Endometrial microvascular endothelial cells (primary cell): Measurements from ENCODE around the gene STIM1. TPM values are rescaled to one million over a fixed set of nuclear protein-coding genes. Genes with fewer than 3 reads are reported as not detected.
"Not testable (repeated sequence)": the region's sequence is repeated elsewhere in the genome, so short reads cannot be mapped to it uniquely, and the experiment has no call there.

ENCODE experiments used
- in situ Hi-C: cut with HindIII; loops from 2 replicates; pipeline ENCODE4 v1.10.0; 2017; ENCODE audit warnings: low sequenced_read_pairs, low pct_unique_long_range_greater_than_20kb; ENCODE audit errors: inconsistent ontology term
- total RNA-seq: library from RNA; depleted of rRNA; stranded (reverse); fragments of >200 nt; gene quantifications from one replicate; pipeline ENCODE4 v1.2.3, GENCODE V29; 2015; ENCODE audit errors: inconsistent ontology term

The STIM1 gene
- total RNA-seq, 1 donor from 2014 or later = 13.9 TPM

GRCh38 chr11:3873712-3874349 is 18.4 kb downstream of the STIM1 start:
- in situ Hi-C loops = loop anchor here (25.0 kb wide), 1 partner anchor 188 kb away; no protein-coding TSS in a partner anchor

GRCh38 chr11:3876613-3877012 is 21.1 kb downstream of the STIM1 start:
- in situ Hi-C loops = no loop called here

GRCh38 chr11:3877364-3878257 is 22.1 kb downstream of the STIM1 start:
- in situ Hi-C loops = no loop called here

DNA sequence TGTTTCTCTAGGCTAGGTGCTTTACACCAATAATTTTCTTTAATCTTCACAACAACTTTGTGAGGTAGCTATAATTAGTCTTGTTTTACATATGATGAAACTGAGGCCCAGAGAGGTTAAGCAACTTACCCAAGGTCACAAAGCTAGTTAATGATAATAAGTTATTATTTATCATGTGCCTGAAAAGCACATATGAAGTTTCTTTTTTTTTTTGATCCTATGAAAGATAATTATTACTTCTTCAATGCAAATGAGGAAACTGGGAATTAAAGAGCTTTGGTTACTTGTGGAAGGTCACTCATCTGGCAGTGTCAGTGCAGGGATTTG is 22.8 kb downstream of the STIM1 start:
- in situ Hi-C loops = no loop called here

GRCh38 chr11:3879216-3879966 is 23.9 kb downstream of the STIM1 start:
- in situ Hi-C loops = no loop called here

DNA sequence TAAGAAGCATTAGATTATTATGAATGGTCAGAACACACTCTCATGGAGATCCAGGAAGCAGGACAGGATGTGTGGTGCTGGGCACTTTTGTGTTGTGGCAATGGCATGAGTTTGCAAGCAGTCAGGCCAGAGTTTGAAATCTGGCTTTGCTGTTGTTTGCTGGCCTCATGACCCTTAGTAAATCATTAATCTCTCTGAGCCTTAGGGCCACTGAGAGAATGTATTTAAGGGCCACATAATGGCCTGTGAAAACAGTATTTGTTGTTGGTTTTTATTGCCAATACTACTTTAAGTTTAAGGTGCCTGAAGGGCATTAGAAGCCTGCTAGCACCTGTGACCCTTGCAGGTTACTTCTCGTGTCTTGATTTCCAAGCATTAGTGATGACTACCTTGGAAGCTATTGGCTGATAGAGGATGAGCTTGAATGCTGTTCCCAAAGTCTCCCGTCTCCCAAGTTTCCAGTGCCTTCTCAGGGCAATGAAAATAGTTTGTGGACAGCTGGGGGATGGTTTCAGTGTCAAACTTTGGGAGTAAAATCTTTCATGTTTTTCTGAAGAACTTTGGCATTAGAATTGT is 24.6 kb downstream of the STIM1 start:
- in situ Hi-C loops = no loop called here

GRCh38 chr11:3880724-3881123 is 25.3 kb downstream of the STIM1 start:
- in situ Hi-C loops = no loop called here

DNA sequence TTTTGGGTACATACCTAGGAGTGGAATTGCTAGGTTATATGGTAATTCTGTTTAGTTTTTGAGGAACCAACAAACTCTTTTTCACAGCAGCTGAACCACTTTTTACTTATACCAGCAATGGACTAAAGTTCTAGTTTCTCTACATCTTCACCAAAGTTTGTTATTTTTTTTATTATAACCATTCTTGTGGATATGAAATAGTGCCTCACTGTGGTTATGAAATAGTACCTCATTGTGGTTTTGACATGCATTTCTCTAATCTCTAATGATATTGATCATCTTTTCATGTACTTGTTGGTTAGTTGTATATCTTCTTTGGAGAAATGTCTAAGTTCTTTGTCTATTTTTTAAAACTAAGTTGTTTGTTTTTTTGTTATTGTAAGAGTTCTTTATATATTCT is 27.2 kb downstream of the STIM1 start:
- in situ Hi-C loops = no loop called here

DNA sequence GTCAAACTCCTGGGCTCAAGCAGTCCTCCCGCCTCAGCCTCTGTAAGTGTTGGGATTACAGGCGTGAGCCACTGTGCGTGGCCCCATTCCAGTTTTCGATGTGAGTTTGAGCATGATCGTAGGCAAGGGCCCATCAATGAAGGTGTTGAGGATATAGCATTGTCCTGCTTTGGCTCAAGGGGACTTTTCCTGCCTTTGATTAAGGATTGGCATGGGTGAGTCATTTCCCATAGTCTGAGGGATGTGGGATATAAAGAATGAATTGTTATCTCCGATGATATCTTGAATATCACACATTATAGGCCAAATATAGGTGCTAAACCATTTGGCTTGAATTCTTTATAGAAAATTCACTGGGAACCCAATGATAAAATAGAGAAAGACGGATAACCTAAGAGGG is 30.4 kb downstream of the STIM1 start:
- in situ Hi-C loops = no loop called here

- in situ Hi-C loops = no loop called here
Observed at GRCh38 chr11:3886985-3887384, 31.5 kb downstream of the STIM1 start.

DNA sequence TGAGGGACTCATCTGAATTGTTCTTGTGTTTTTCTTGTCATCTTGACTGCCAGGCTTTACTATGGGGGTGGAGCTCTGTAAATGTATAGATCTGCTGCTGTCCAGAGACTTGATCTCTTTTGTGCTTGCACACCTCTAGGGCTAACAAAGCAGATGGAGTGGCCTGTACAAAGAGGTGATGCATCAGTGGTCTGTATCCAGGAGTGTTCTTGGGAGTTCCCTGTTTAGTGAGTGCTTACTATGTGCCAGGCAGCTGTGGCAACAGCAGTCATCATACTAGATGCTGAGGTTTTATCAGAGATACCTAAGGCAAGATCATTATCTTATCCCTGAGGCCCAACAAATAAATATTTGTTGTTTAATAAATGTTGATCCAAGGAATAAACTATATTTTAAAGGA is 33.4 kb downstream of the STIM1 start:
- in situ Hi-C loops = no loop called here

DNA sequence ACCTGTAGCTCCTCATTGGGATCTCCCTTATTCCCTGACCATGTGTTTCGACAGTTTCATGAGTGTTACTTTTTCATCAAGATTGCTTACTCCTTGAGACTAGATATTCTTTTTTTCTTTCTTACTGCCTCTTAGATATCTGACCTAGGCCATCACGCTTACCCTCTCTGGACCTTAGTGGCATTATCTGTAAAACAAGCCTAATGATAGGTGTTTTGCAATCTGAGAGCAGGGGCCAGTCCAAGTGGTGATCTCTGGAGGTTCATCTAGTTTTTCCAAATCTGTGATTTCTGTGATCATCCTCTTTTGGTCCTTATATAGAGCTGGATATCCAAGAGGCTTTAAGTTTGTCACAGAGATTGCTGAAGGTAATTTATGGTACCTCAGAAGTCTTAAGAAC is 34.5 kb downstream of the STIM1 start:
- in situ Hi-C loops = no loop called here

GRCh38 chr11:3890806-3891205 is 35.3 kb downstream of the STIM1 start:
- in situ Hi-C loops = no loop called here

DNA sequence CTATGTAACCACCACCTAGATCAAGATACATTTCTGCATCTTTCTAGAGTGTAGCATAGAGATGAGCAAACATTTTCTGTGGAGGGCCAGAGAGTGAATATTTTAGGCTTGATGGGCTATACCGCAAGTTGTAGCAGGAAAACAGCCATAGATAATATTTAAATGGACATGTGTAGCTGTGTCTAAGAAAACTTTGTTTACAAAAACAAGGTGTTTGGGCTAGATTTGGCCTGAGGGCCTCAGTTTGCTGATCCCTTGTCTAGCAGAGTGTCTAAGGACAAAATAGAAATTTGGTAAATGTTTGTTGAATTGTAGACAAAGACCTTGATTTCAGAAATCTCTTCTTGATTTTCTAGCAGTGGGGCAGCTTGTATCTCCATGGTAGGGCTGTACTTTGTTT is 36.3 kb downstream of the STIM1 start:
- in situ Hi-C loops = no loop called here

DNA sequence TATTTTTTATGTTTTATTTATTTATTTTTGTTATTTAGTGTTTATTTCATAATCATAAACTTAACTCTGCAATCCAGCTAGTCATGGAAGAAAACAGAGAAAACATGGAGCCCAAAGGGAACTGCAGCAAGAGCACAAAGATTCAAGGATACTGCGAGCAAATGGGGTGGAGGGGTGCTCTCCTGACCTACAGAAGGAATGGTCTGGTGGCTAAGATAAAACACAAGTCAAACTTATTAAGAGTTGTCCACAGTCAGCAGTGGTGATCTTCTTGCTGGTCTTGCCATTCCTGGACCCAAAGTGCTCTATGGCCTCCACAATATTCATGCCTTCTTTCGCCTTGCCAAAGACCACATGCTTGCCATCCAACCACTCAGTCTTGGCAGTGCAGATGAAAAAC is 36.7 kb downstream of the STIM1 start:
- in situ Hi-C loops = no loop called here

GRCh38 chr11:3893311-3893710 is 37.8 kb downstream of the STIM1 start:
- in situ Hi-C loops = no loop called here

DNA sequence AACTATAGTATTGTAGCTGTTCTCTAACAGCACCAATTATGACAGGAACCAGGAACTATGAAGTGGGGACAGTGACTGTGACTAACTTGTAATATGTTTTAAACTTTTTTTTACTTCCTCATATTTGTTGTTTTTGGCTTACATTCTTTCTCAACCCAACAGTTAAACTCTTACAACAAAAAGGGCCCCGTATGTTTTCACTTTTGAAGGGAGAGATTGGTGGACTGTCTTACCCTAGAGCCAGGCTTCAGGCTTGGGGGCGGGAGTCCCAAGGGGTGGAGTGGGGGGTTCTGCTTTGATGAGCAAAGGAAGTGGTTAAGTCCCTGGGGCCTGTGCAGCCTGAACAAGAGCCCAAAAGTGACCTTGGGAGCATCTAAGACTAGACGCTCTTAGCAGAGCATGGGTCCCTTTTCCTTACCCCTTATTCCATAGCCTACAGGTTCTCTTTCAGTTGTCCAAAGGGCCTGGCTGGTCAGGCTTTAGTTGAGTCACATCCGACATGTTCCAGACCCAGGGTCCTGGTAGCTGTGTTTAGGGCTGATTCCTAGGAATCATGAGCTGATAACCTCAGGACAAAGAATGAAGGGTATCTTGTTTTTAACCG is 38.8 kb downstream of the STIM1 start:
- in situ Hi-C loops = no loop called here

- in situ Hi-C loops = no loop called here
Observed at GRCh38 chr11:3896644-3897043, 41.2 kb downstream of the STIM1 start.

DNA sequence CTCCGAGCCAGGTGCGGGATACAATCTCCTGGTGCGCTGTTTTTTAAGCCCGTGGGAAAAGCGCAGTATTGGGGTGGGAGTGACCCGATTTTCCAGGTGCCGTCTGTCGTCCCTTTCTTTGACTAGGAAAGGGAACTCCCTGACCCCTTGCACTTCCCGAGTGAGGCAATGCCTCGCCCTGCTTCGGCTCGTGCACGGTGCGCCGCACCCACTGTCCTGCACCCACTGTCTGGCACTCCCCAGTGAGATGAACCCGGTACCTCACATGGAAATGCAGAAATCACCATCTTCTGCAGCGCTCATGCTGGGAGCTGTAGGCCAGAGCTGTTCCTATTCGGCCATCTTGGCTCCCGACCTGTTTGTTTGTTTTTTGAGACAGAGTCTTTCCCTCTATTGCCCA is 44.8 kb downstream of the STIM1 start:
- in situ Hi-C loops = not testable (repeated sequence)
